ENCODE data around the gene CTNNAL1. TPM values are rescaled to one million over a fixed set of nuclear protein-coding genes. Genes with fewer than 3 reads are reported as not detected.
"Not testable (repeated sequence)": the region's sequence is repeated elsewhere in the genome, so short reads cannot be mapped to it uniquely, and the experiment has no call there.

The CTNNAL1 gene
- total RNA-seq, 1 donor from 2014 or later, result 63.4 TPM

DNA sequence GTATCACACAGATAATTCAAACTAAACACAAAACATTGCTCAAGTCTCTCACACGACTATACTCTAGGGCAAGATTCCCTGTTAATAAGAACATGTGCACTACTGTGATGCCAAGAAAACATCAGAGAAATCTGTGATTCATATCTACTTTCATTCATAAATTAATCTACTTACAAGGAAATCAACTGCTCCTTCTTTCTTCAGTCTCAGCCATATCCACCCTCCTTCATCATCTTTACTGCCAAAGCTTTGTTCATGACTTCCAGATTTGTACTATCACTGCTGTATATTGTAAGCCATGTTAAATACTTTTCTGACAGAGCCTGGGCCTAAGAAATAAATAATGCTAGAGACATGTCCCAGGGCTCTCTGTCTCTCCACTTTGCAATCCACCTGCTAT lies 35.1 kb downstream of the CTNNAL1 start:
- DNase-seq (ENCODE audit: low read depth) (no peak), FAIRE-seq (no peak)
- no peaks in the 10 kb centered on the region for H3K27me3 ChIP-seq (ENCODE audit: control insufficient read depth, insufficient read depth, low read length)
- no peaks in the 10 kb centered on the region for H3K36me3 ChIP-seq (ENCODE audit: control insufficient read depth, insufficient read depth, low read length)
- TF ChIP-seq, protein P1, sequence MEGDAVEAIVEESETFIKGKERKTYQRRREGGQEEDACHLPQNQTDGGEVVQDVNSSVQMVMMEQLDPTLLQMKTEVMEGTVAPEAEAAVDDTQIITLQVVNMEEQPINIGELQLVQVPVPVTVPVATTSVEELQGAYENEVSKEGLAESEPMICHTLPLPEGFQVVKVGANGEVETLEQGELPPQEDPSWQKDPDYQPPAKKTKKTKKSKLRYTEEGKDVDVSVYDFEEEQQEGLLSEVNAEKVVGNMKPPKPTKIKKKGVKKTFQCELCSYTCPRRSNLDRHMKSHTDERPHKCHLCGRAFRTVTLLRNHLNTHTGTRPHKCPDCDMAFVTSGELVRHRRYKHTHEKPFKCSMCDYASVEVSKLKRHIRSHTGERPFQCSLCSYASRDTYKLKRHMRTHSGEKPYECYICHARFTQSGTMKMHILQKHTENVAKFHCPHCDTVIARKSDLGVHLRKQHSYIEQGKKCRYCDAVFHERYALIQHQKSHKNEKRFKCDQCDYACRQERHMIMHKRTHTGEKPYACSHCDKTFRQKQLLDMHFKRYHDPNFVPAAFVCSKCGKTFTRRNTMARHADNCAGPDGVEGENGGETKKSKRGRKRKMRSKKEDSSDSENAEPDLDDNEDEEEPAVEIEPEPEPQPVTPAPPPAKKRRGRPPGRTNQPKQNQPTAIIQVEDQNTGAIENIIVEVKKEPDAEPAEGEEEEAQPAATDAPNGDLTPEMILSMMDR (IDR thresholded peaks at IDR 0.05; ENCODE audit: insufficient read depth, low read length, severe bottlenecking), result no peak
- no peak overlapping the region for H3K4me3 ChIP-seq (ENCODE audit: low read depth, low read length)

DNA sequence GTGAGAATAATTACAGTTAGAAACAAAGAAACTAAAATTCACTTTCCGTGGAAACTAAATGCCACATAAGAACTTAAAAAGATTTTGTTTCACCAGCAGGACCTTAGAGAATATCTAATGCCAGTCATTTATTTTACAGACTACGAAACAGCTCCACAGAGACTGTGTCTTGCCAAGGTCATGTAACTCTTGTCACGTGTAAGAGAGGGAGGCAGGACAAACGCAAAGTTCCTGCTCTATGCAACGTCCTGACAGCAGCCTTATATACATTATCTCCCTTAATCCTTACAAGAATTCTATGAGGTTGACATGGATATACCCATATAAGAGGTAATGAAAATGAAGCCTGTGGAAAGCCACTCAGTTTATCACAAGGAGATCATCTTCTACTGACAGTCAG lies 39.4 kb downstream of the CTNNAL1 start:
- DNase-seq (ENCODE audit: low read depth), result no peak
- H3K27me3 ChIP-seq (ENCODE audit: control insufficient read depth, insufficient read depth, low read length), result no peaks in the 10 kb centered on the region
- H3K4me3 ChIP-seq (ENCODE audit: low read depth, low read length), result no peak overlapping the region
- TF ChIP-seq, protein P1 (IDR thresholded peaks at IDR 0.05; ENCODE audit: insufficient read depth, low read length, severe bottlenecking), result no peak
- H3K36me3 ChIP-seq (ENCODE audit: control insufficient read depth, insufficient read depth, low read length), result no peaks in the 10 kb centered on the region
- no peak for FAIRE-seq

DNA sequence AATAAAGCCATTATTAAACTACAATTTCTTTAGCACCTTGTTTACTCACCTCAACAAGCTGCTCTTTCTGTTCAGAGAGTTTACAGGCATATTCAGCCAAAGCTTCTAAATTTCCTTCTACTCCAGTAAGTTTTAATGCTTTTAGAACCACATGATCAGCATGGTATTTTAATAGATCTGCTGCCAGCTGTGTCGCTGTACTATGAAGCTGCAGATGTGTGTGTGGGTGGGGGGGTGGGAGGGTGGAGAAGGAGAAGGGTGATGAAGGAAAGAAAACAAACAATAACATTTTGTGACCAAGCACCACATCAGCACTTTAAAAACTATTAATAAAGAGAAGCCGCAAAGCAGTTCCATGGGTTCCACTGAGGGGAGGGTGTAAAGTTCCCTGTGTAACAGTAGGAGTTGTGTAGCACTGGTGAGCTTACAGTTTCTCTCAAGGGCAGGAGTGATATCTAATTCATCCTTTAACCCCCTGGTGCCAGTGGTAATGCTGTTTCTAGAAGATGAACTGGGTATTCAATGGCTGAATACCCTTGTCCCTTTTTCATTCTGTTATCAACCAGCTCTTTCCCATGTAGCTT lies 40.6 kb downstream of the CTNNAL1 start:
- Histone ChIP-seq H3K27me3 (ENCODE audit: control insufficient read depth, insufficient read depth, low read length) (no peaks in the 10 kb centered on the region), H3K4me3 (ENCODE audit: low read depth, low read length) (no peak overlapping the region), H3K36me3 (ENCODE audit: control insufficient read depth, insufficient read depth, low read length) (no peaks in the 10 kb centered on the region)
- no peak for DNase-seq (ENCODE audit: low read depth)
- no peak for FAIRE-seq
- TF ChIP-seq, protein P1 (IDR thresholded peaks at IDR 0.05; ENCODE audit: insufficient read depth, low read length, severe bottlenecking), result no peak

DNA sequence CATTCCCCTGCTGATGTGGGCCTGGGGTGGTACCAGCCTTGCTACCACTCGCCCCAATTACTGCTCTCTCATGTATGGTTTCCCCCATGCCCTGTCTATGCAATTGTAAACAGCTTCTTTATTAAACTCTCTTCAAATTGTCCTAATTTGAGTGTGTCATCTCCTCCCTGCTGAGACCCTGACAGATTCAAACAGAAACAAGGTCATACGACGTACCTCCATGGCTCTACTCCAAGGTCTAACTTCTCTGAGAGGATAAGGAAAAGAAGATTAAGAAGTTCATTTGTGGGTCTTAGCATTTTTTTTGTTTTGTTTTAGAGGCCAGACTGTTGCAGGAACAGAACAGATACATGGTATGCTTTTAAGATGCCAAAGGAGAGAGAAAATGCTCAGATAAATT lies 41.1 kb downstream of the CTNNAL1 start:
- TF ChIP-seq, protein P1 (IDR thresholded peaks at IDR 0.05; ENCODE audit: insufficient read depth, low read length, severe bottlenecking), result no peak
- H3K4me3 ChIP-seq (ENCODE audit: low read depth, low read length), result no peak overlapping the region
- no peak for FAIRE-seq
- H3K36me3 ChIP-seq (ENCODE audit: control insufficient read depth, insufficient read depth, low read length), result no peaks in the 10 kb centered on the region
- no peak for DNase-seq (ENCODE audit: low read depth)
- no peaks in the 10 kb centered on the region for H3K27me3 ChIP-seq (ENCODE audit: control insufficient read depth, insufficient read depth, low read length)

DNA sequence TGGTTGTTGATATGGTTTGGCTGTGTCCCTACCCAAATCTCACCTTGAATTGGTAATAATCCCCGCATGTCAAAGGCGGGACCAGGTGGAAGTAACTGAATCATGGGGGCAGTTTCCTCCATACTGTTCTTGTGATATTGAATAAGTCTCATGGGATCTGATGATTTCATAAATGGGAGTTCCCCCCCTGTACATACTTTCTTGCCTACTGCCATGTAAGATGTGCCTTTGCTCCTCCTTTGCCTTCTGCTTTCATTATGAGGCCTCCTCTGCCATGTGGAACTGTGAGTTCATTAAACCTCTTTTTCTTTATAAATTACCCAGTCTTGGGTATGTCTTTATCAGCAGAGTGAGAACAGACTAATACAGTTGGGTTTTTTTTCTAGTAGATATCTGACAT lies 41.9 kb downstream of the CTNNAL1 start:
- FAIRE-seq; H3K4me3 ChIP-seq (ENCODE audit: low read depth, low read length); DNase-seq (ENCODE audit: low read depth); H3K36me3 ChIP-seq (ENCODE audit: control insufficient read depth, insufficient read depth, low read length); H3K27me3 ChIP-seq (ENCODE audit: control insufficient read depth, insufficient read depth, low read length): not testable (repeated sequence)

DNA sequence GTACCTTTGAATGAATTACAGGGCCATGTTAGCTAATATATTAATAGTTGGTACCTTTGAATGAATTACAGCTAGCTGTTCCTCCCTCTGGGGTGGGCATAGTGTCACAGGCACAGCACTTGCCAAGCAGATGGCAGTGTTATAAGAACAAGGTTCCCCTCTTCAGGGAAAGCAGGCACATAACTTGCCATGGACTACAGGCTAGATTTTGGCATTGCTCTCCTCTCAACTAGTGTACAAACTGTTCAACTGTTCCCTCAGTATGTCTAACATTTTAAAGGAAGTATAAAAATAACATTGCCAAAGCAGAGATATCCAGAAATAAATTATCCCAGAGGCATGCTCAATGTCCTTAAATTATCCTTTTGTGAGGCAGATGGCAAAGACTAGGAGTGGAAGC lies 45.4 kb downstream of the CTNNAL1 start:
- Histone ChIP-seq H3K36me3 (ENCODE audit: control insufficient read depth, insufficient read depth, low read length) (no peaks in the 10 kb centered on the region), H3K27me3 (ENCODE audit: control insufficient read depth, insufficient read depth, low read length) (no peaks in the 10 kb centered on the region), H3K4me3 (ENCODE audit: low read depth, low read length) (no peak overlapping the region)
- FAIRE-seq, result no peak
- no peak for DNase-seq (ENCODE audit: low read depth)
- TF ChIP-seq, protein P1 (IDR thresholded peaks at IDR 0.05; ENCODE audit: insufficient read depth, low read length, severe bottlenecking), result no peak

Measured in bronchial epithelial cell (primary cell).